Calu3 (cell line): ENCODE measurements around the gene MSI2. TPM values are rescaled to one million over a fixed set of nuclear protein-coding genes. Genes with fewer than 3 reads are reported as not detected.

Source experiments
- BruUV-seq: library from RNA; stranded (reverse); fragments of 400-500 nt; replicated peaks from 2 replicates; lab custom pipeline; 2021; lab: Mats Ljungman, UMichigan
- CTCF ChIA-PET: fragments of 300-600 bp; sonication (Branson Sonifier 250); formaldehyde crosslinking; loops from one replicate; lab custom pipeline; 2022; ENCODE audit warnings: antibody characterized with exemption; lab: Charles Lee
- DNase-seq: peaks from one replicate; pipeline ENCODE4 v3.0.0; 2022
- H3K27ac Mint-ChIP-seq: one replicate; pipeline ENCODE4 v1.8.0; 2022; ENCODE audit warnings: mixed read lengths; ENCODE audit not compliant: unreplicated experiment
- H3K27me3 Mint-ChIP-seq: one replicate; pipeline ENCODE4 v1.8.0; 2022; ENCODE audit warnings: mixed read lengths; ENCODE audit not compliant: unreplicated experiment
- H3K36me3 Mint-ChIP-seq: one replicate; pipeline ENCODE4 v1.8.0; 2022; ENCODE audit warnings: mild to moderate bottlenecking, moderate library complexity, mixed read lengths; ENCODE audit not compliant: insufficient read depth, unreplicated experiment
- H3K4me1 Mint-ChIP-seq: one replicate; pipeline ENCODE4 v1.8.0; 2022; ENCODE audit warnings: mild to moderate bottlenecking, low read depth, mixed read lengths; ENCODE audit not compliant: unreplicated experiment
- H3K4me3 Mint-ChIP-seq: one replicate; pipeline ENCODE4 v1.8.0; 2022; ENCODE audit warnings: mild to moderate bottlenecking, low read depth, moderate library complexity, mixed read lengths; ENCODE audit not compliant: unreplicated experiment
- H3K9me3 Mint-ChIP-seq: one replicate; pipeline ENCODE4 v1.8.0; 2022; ENCODE audit warnings: low read depth, mixed read lengths; ENCODE audit not compliant: unreplicated experiment
- CTCF ChIP-seq: fragments of 200-600 bp; IDR thresholded peaks from one replicate; pipeline ENCODE4 v1.8.0; 2022; ENCODE audit warnings: antibody characterized with exemption; ENCODE audit not compliant: unreplicated experiment
- intact Hi-C: fragments of 100-400 bp; cut with micrococcal nuclease; formaldehyde crosslinking; loops from one replicate; pipeline ENCODE4 v1.10.0; 2022; ENCODE audit not compliant: unreplicated experiment
- total RNA-seq: library from RNA; stranded (reverse); gene quantifications from 2 replicates; pipeline ENCODE4 v1.2.3, GENCODE V29; 2022

The MSI2 gene
- total RNA-seq, 1 experiment from 2014 or later: 66.4 TPM

- no peak for DNase-seq
- CTCF ChIA-PET: interaction anchor here (0.6 kb wide), 1 partner anchor 293 kb away, joined by 3 read pairs; no protein-coding TSS in a partner anchor
- H3K4me3 Mint-ChIP-seq: no peak overlapping the region
- no peaks in the 10 kb centered on the region for H3K9me3 Mint-ChIP-seq
- intact Hi-C loops: no loop called here
- TF ChIP-seq CTCF: no peak
- H3K27me3 Mint-ChIP-seq: no peaks in the 10 kb centered on the region
- H3K36me3 Mint-ChIP-seq: no peaks in the 10 kb centered on the region
- H3K4me1 Mint-ChIP-seq: peaks cover 7% of the 10 kb centered on the region
- BruUV-seq: no TSS peak
- H3K27ac Mint-ChIP-seq: no peak overlapping the region
Observed at GRCh38 chr17:57604771-57605674, 348.7 kb downstream of the MSI2 start.

- BruUV-seq: no TSS peak
- H3K9me3 Mint-ChIP-seq: no peaks in the 10 kb centered on the region
- intact Hi-C loops: no loop called here
- DNase-seq: no peak
- no peak overlapping the region for H3K4me3 Mint-ChIP-seq
- H3K36me3 Mint-ChIP-seq: no peaks in the 10 kb centered on the region
- CTCF ChIA-PET: interaction anchor here (0.6 kb wide), 1 partner anchor 292 kb away, joined by 3 read pairs; no protein-coding TSS in a partner anchor
- peaks cover 7% of the 10 kb centered on the region for H3K4me1 Mint-ChIP-seq
- no peaks in the 10 kb centered on the region for H3K27me3 Mint-ChIP-seq
- H3K27ac Mint-ChIP-seq: no peak overlapping the region
- no peak for TF ChIP-seq CTCF
Observed at GRCh38 chr17:57605675-57606105, 349.4 kb downstream of the MSI2 start.

- intact Hi-C loops: no loop called here
- Mint-ChIP-seq H3K36me3 (no peaks in the 10 kb centered on the region), H3K4me1 (peaks cover 7% of the 10 kb centered on the region), H3K27me3 (no peaks in the 10 kb centered on the region), H3K27ac (no peak overlapping the region), H3K9me3 (no peaks in the 10 kb centered on the region), H3K4me3 (no peak overlapping the region)
- BruUV-seq: no TSS peak
- CTCF ChIA-PET: interaction anchor here (0.6 kb wide), 1 partner anchor 291 kb away, joined by 3 read pairs; no protein-coding TSS in a partner anchor
- DNase-seq: no peak
- TF ChIP-seq CTCF: no peak
Observed at GRCh38 chr17:57606111-57606875, 350.0 kb downstream of the MSI2 start.

GRCh38 chr17:57607553-57608120, 351.3 kb downstream of the MSI2 start:
- BruUV-seq: no TSS peak
- DNase-seq: no peak
- no peaks in the 10 kb centered on the region for H3K9me3 Mint-ChIP-seq
- intact Hi-C loops: no loop called here
- H3K27me3 Mint-ChIP-seq: no peaks in the 10 kb centered on the region
- H3K4me3 Mint-ChIP-seq: no peak overlapping the region
- no peak for TF ChIP-seq CTCF
- peaks cover 7% of the 10 kb centered on the region for H3K4me1 Mint-ChIP-seq
- H3K36me3 Mint-ChIP-seq: no peaks in the 10 kb centered on the region
- no peak overlapping the region for H3K27ac Mint-ChIP-seq
- CTCF ChIA-PET: no interaction called here
